Measurements from ENCODE around the gene KCNB1. TPM values are rescaled to one million over a fixed set of nuclear protein-coding genes. Genes with fewer than 3 reads are reported as not detected.

The KCNB1 gene
- total RNA-seq, 2 donors from 2014 or later, result 0.52 to 3.3 TPM

GRCh38 chr20:49405696-49406095 is 76.8 kb downstream of the KCNB1 start:
- DNase-seq (no peak), ATAC-seq (no peak)
- Histone ChIP-seq H3K9me3 (no peaks in the 10 kb centered on the region), H3K36me3 (replicated peaks in 1 of 2; ENCODE audit: insufficient read depth in 1 of 2, low read depth in 2 of 2) (no peaks in the 10 kb centered on the region), H3K27ac (no peak overlapping the region), H3K27me3 (no peaks in the 10 kb centered on the region), H3K4me3 (no peak overlapping the region), H3K4me1 (no peaks in the 10 kb centered on the region)
- TF ChIP-seq POLR2A (IDR thresholded peaks at IDR 0.05) (no peak), CTCF (IDR thresholded peaks at IDR 0.05) (no peak)
- intact Hi-C loops (cut with DNase I), result no loop called here
- 43 to 60% methylated on average over 5 of the region's 5 CpGs for WGBS, 2 donors

GRCh38 chr20:49405062-49405683 is 77.3 kb downstream of the KCNB1 start:
- no peak for DNase-seq
- intact Hi-C loops (cut with DNase I), result no loop called here
- ATAC-seq, result no peak
- no peak overlapping the region for H3K4me3 ChIP-seq
- no peaks in the 10 kb centered on the region for H3K4me1 ChIP-seq
- H3K36me3 ChIP-seq (replicated peaks in 1 of 2; ENCODE audit: insufficient read depth in 1 of 2, low read depth in 2 of 2), result no peaks in the 10 kb centered on the region
- H3K27ac ChIP-seq, result no peak overlapping the region
- H3K27me3 ChIP-seq, result no peaks in the 10 kb centered on the region
- TF ChIP-seq CTCF (IDR thresholded peaks at IDR 0.05) (no peak), POLR2A (IDR thresholded peaks at IDR 0.05) (no peak)
- 35 to 40% methylated on average over 8 of the region's 8 CpGs for WGBS, 2 donors
- no peaks in the 10 kb centered on the region for H3K9me3 ChIP-seq

GRCh38 chr20:49404461-49404860 is 78.0 kb downstream of the KCNB1 start:
- H3K36me3 ChIP-seq (replicated peaks in 1 of 2; ENCODE audit: insufficient read depth in 1 of 2, low read depth in 2 of 2), result no peaks in the 10 kb centered on the region
- no peaks in the 10 kb centered on the region for H3K4me1 ChIP-seq
- no peak for ATAC-seq
- TF ChIP-seq CTCF (IDR thresholded peaks at IDR 0.05) (no peak), POLR2A (IDR thresholded peaks at IDR 0.05) (no peak)
- 79 to 82% methylated on average over 3 of the region's 3 CpGs for WGBS, 2 donors
- intact Hi-C loops (cut with DNase I), result no loop called here
- DNase-seq, result no peak
- no peak overlapping the region for H3K27ac ChIP-seq
- no peaks in the 10 kb centered on the region for H3K27me3 ChIP-seq
- no peaks in the 10 kb centered on the region for H3K9me3 ChIP-seq
- H3K4me3 ChIP-seq, result no peak overlapping the region

GRCh38 chr20:49403911-49404310 is 78.6 kb downstream of the KCNB1 start:
- Histone ChIP-seq H3K27ac (no peak overlapping the region), H3K4me3 (no peak overlapping the region), H3K4me1 (no peaks in the 10 kb centered on the region), H3K27me3 (no peaks in the 10 kb centered on the region), H3K36me3 (replicated peaks in 1 of 2; ENCODE audit: insufficient read depth in 1 of 2, low read depth in 2 of 2) (no peaks in the 10 kb centered on the region), H3K9me3 (no peaks in the 10 kb centered on the region)
- ATAC-seq (no peak), DNase-seq (no peak)
- intact Hi-C loops (cut with DNase I), result no loop called here
- WGBS, 2 donors, result 80 to 83% methylated on average over 9 of the region's 9 CpGs
- no peak for TF ChIP-seq CTCF (IDR thresholded peaks at IDR 0.05)
- no peak for TF ChIP-seq POLR2A (IDR thresholded peaks at IDR 0.05)

- no peaks in the 10 kb centered on the region for H3K27me3 ChIP-seq
- no peak for TF ChIP-seq POLR2A (IDR thresholded peaks at IDR 0.05)
- no peak for TF ChIP-seq CTCF (IDR thresholded peaks at IDR 0.05)
- DNase-seq (no peak), ATAC-seq (no peak)
- 62 to 82% methylated on average over 2 of the region's 2 CpGs for WGBS, 2 donors
- no peak overlapping the region for H3K4me3 ChIP-seq
- H3K27ac ChIP-seq, result no peak overlapping the region
- intact Hi-C loops (cut with DNase I), result no loop called here
- no peaks in the 10 kb centered on the region for H3K4me1 ChIP-seq
- no peaks in the 10 kb centered on the region for H3K36me3 ChIP-seq (replicated peaks in 1 of 2; ENCODE audit: insufficient read depth in 1 of 2, low read depth in 2 of 2)
- no peaks in the 10 kb centered on the region for H3K9me3 ChIP-seq
Measured at GRCh38 chr20:49403012-49403411, 79.5 kb downstream of the KCNB1 start.
